HG02678 (cell line): ENCODE data around the gene NUAK2.
A peak's percentile ranks its signal among the peaks of the same experiment; 100 is the strongest.

Experiments
- ATAC-seq: cut with Tn5 transposase; IDR thresholded peaks from one replicate; pipeline ENCODE4 v1.9.1; 2021; ENCODE audit warnings: mild to moderate bottlenecking, moderate library complexity; ENCODE audit not compliant: unreplicated experiment

NUAK2 gene

DNA sequence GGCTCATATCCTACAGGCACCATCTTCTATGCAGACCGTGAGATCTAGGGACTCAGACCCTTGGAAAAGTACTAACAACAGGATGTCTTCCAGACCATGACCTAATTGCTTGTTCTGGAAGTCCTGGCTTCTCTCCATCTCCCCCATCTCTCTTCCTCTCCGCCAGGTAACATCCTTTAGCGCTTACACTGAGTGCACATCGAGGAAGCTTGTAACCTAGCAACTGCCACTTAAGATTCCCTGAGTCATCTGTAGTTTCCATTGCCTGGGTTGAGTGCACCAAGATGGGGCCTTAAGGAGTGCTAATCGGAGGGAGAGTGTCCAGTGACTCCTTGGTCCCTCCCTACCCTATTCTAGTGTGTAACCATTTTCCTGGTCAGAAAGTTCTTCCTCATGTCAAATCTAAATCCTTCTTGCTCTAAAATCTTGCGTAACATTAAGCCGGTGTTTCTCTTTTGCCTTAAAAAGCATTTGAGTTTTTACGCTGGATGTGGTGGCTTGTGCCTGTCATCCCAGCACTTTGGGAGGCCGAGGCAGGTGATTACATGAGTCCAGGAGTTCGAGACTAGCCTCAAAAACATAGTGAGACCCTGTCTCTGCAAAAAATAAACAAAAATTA is 25.5 kb upstream of the NUAK2 start:
- no peak for ATAC-seq

DNA sequence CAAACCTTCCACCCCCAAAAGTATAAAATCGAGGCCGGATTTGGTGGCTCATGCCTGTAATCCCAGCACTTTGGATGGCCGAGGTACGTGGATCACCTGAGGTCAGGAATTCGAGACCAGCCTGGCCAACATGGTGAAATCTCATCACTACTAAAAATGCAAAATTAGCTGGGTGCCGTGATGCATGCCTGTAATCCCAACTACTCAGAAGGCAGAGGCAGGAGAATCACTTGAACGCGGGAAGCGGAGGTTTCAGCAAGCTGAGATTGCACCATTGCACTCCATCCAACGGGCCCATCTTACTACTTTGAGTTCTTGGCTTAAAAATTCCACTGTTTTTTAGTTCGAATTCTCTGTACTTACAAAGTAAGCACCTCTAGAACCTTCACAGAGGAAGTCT is 24.2 kb upstream of the NUAK2 start:
- no peak for ATAC-seq

DNA sequence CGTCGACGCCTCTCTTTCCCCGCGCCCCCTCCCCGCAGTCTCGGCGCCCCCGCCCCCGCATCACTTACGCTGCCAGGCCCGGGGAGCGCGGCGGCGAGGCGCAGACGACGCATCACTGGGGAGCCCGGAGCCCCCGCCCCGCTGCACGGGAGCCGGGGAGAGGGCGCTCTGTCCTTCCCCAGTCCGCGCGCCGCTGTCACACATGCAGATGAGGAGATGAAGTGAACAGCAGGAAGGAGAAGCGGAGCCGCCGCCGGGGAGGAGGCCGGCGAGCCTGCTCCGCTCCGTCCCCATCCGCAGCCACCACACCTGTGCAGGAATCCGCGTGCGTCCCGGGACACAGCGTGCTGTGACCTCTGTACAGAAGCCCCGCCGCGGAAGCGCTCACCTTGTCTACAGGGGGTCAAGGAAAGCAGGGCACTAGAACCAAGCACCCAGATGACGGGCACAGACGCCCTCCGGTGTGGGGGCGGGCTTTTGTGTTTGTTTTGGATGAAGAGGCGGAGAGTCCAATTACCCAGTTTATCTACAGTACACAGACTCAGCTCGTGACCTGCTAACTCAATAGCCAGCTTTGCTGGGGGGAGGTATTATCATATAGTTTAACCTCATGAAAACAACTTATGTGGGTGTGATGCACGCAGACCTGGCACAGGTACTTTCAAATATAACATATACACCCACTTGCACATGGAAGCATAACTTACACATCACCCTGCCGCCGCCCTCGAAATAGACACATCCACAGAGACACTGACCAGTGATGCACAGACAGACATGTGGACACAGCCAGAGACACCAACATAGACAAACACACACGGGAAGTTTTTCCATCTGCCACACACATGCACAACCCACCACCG is 22.8 kb upstream of the NUAK2 start:
- ATAC-seq = no peak

- ATAC-seq = no peak
Observed at GRCh38 chr1:205343431-205344065, 22.0 kb upstream of the NUAK2 start.

- no peak for ATAC-seq
Observed at GRCh38 chr1:205342986-205343385, 21.4 kb upstream of the NUAK2 start.

- no peak for ATAC-seq
Observed at GRCh38 chr1:205340676-205341075, 19.1 kb upstream of the NUAK2 start.

DNA sequence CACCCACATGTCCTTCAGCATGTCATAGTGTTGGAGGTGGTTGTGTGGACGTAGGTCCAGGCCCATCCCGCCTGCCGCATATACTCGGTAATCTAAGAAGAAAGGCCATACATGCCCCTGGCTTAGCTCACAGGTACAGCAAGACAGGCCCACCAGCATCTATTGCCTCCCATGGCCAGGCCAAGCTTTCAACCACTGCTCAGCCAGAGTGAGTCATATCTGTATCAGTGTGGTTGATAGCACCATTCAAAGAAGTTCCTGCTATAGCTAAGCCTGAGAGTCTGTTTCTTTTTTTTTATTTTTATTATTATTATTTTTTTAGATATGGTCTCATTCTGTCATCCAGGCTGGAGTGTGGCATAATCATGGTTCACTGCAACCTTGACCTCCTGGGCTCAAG is 18.2 kb upstream of the NUAK2 start:
- ATAC-seq = peak; percentile 59

- no peak for ATAC-seq
Observed at GRCh38 chr1:205339197-205339702, 17.7 kb upstream of the NUAK2 start.

DNA sequence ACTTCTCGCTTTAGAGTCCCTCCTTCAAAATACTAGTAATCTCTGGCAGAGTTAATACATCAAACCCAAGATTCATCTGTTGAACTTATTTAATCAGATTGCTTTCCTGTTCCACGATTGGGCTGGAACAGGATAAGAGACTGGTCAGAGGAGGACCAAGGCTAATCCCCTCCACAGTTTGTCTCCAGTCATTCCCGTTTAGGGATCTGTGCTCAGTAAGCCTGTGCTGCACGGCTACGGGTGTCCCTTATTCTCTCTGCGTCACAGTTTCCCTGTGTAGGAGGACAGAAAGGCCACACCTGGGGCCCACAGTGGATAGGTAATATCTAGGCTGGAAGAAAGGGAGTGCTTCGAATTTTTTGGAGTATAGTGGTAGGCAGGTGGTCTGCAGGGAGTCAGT is 16.5 kb upstream of the NUAK2 start:
- no peak for ATAC-seq

GRCh38 chr1:205337481-205337880 is 15.9 kb upstream of the NUAK2 start:
- no peak for ATAC-seq

DNA sequence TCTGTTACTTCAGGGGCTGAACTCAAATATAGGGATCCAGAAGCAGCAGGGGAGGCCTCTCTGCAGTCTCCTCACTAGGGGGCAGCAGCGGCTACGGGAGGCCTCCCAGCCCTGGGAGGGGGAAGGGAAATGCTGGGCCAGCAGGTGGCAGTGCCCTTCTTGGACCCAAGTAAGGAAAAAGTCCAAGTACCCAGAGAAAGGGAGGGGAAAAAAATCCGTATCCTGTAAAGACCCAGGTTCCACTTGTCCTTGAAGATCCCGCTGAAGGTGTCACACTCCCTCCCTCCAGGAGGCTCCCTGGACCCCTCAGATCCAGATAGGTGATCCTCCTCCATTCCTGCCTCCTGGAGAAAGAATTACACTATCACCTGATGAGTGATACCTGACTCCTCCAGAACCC is 14.1 kb upstream of the NUAK2 start:
- no peak for ATAC-seq

DNA sequence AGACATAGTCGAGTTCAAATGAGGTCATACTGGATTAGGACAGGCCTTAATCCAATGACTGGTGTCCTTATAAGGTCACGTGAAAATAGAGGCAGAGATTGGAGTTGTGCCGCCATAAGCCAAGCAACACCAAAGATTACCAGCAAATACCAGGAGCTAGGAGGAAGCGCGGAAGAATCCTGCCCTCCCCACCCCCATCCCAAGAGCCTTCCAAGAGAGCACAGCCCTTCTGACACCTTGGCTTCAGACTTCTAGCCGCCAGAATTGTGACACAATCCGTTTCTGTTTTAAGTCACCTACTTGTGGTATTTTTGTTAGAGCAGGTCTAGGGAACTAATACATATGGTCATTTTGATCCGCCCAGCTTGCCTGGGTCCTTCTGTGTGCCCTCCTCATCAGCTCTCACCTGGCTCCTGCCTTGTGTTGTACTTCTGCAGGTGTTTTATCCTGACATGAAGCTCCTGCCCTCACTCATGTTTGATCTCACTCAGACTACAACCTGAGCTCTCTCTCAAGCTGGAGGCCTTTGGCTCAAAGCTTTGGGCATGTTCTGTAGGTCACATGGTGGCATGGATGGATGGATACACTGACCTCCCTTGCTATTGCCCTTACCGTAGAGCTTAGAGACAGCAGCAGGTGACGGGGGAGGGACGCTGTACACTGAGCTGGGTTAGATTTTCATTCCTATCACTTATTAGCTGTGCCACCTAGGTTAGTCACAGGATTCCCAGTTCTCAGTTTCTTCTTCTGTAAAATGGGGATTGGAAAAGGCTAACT is 10.7 kb upstream of the NUAK2 start:
- ATAC-seq = no peak

DNA sequence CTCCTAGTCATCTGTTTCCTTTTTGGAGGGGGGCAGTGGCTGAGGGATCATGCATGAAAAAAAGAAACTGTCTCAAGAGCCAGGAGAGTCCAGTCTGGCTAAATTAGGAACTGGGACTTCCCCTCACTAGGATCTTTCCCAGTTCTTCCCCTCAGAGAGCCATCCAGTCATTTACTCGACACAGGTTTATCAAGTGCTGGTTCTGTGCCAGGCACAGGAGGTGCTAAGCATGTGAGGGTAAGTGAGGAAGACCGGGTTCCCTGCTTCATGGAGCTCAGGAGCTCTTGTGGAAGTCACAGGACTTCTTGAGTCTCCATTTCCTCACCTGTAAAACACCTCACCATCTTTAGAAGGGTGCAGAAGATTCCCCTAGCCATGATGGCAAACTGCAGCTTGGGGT is 8.6 kb upstream of the NUAK2 start:
- ATAC-seq = no peak

GRCh38 chr1:205329719-205330118 is 8.2 kb upstream of the NUAK2 start:
- ATAC-seq = no peak

- ATAC-seq = no peak
Observed at GRCh38 chr1:205328476-205328875, 6.9 kb upstream of the NUAK2 start.

DNA sequence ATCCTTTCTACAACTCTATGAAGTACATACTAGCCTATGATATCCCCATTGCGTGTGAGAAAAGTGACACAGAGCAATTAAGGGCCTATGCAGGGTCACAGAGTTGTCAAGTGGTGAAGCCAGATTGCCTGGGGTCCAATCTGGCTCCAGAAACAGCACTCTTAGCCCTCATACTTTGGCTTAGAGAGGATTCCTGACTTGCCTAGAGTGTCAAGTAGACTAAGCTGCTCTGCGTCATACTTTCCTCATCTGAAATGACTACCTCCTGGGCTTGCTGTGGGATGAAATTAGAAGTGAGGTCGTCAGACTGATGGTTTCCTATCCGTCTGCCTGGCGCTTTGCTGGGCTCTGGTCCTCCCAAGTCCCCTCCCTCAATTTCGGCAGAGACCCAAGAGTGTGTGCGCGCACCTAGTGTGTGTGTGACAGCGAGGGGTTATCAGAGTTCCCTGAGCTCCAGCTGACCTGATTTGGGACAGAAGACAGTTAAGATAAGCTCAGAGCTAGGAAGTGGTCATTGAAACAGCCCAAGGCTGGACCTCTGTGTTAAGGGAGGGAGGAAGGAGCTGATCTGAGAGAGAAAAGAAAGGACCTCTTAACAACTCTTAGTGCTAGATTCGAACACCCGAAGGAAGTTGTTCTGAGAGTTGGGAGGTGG is 5.4 kb upstream of the NUAK2 start:
- no peak for ATAC-seq

DNA sequence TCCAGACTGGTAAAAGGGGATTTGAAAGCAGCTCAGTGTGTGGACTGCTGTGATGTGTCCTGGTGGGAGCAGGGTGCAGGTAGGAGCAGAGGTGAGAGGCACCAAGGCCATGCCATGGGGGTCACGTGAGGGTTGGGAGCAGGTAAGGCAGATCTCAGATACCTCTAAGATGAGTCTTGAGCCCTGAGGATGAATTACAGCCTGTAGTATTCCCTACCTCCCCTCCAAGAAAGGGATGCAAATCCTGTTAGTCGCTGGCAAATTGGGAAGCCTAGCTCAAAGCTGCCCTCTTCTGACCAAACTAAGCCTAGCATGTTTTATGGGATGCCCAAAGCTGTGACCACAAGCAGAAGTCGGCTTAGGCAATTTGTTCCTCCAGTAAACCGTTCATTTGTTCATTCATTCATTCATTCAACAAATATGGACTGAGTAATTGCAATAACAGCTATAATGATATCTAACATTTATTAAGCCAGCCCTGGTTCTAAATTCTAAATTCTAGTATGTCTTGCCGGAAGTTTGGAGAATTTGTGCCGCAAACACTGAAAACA is 3.9 kb upstream of the NUAK2 start:
- no peak for ATAC-seq

DNA sequence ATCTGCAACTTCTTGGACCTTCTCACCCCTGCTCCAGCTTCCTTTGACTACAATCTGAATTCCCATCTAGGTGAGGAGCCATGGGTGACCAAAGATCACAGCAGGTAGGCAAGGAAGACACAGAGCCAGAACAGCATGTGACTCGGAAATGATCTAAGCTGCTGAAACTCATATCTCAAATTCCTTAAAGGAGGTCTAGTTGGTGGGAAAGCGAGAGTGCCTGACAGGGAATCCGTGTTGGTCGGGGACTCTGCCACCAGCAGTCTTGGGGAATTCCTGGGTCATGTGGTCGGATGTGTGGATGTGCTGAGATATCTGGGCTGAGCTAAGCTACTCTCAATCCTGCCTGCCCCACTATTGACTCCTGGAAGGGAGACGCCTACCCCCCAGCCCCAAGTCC is 3.2 kb upstream of the NUAK2 start:
- ATAC-seq = no peak

DNA sequence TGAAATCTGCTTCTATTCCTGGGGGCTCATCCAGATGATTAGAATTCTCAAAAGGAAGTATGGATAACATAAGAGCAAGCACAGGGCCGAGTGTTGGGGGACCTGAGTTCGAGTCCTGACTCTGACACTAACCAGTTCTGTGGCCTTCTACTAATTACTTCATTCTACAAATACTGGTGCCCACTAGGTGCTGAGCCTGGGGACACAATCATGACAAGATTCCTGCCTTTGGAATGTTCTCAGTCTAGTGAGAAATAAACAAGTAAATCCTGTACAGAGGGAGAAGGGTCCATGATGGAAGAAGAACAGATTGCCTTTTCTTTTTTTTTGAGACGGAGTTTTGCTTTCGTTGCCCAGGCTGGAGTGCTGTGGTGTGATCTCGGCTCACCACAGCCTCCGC is 2.2 kb upstream of the NUAK2 start:
- ATAC-seq = no peak

- ATAC-seq = no peak
Observed at GRCh38 chr1:205321959-205322283, 376 bp upstream of the NUAK2 start.
